Measurements from ENCODE around the gene P2RY2.

DNA sequence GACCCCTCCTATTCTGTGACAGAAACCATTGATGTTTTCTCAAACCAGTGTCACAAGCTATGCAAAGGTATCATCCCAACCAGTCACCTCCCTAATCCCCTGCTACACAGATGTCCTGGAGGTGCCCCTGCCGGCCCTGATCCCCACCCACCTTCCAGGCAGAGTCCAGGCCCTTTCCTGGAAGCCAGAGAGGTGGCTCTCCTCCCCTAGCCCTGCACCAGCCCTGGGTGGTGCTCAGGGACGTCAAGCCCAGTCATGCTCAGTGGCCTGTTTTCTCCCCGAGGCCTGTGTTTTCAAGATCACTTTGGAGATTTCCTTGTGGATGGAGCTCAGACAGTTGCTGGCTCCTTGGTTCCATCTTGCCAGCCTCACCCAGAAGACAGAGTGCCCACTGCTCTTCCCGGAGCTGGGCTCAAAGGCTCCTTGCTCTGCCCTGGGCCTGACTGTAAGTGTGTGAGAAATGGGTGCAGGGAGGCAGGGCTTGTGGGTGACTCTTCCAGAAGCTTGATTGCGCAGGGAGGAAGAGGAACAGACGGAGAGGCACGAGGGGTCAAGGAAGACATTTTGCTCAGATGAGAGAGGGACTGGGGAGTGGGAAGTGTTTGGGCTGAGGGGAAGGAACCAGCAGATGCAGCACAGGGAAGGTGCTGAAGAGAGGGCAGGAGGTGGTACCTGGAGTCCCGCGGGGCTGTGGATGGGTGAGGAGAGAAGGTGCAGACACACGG is 65.4 kb downstream of the P2RY2 start:
- no peak for TF ChIP-seq YY1 (IDR thresholded peaks at IDR 0.05; ENCODE audit: insufficient read depth, insufficient read length)
- TF ChIP-seq ZNF274 (IDR thresholded peaks at IDR 0.05; ENCODE audit: low read depth, low read length), result no peak
- no peak for TF ChIP-seq SUZ12 (IDR thresholded peaks at IDR 0.05; ENCODE audit: extremely low read depth, insufficient read depth, insufficient read length)
